IMR-90 (cell line): ENCODE data around the gene DEAF1. TPM values are rescaled to one million over a fixed set of nuclear protein-coding genes. Genes with fewer than 3 reads are reported as not detected.

Experiments
- ATAC-seq: fragments of 200-7000 bp; cut with Tn5 transposase; 2 replicates; pipeline ENCODE4 v1.9.1; 2020; ENCODE audit warnings: low read depth, mild to moderate bottlenecking, moderate library complexity
- BruUV-seq: library from RNA; stranded (reverse); fragments of 400-500 nt; replicated peaks from 2 replicates; lab custom pipeline; 2021; lab: Mats Ljungman, UMichigan
- CTCF ChIA-PET: fragments of 300-600 bp; formaldehyde crosslinking; extraction: SDS; loops from one replicate; lab custom pipeline; 2021; ENCODE audit warnings: antibody characterized with exemption; lab: Yijun Ruan, JAX
- POLR2A ChIA-PET: fragments of 300-600 bp; sonication (Branson Sonifier 250); formaldehyde crosslinking; loops from one replicate; lab custom pipeline; 2022; ENCODE audit warnings: antibody characterized with exemption; ENCODE audit not compliant: unreplicated experiment; lab: Charles Lee
- DNase-seq: peaks from one replicate; pipeline ENCODE4 v3.0.0; 2013
- H2AFZ ChIP-seq: replicated peaks from 2 replicates; pipeline ENCODE3; 2013; ENCODE audit warnings: low read length, mild to moderate bottlenecking; ENCODE audit not compliant: poor library complexity
- H2AK5ac ChIP-seq: 2 replicates; pipeline ENCODE4 v1.6.1; 2013; ENCODE audit warnings: low read depth, low read length, inconsistent platforms
- H2AK9ac ChIP-seq: replicated peaks from 2 replicates; pipeline ENCODE3; 2013; ENCODE audit warnings: mild to moderate bottlenecking, low read depth, low read length, moderate library complexity; ENCODE audit not compliant: poor library complexity
- H2BK120ac ChIP-seq: 2 replicates; pipeline ENCODE4 v1.6.1; 2013; ENCODE audit warnings: low read depth, low read length, inconsistent platforms
- H2BK15ac ChIP-seq: 3 replicates; pipeline ENCODE4 v1.6.1; 2013; ENCODE audit warnings: low read depth, low read length, inconsistent platforms
- H2BK20ac ChIP-seq: 2 replicates; pipeline ENCODE4 v1.6.1; 2013; ENCODE audit warnings: low read depth, mild to moderate bottlenecking, inconsistent platforms, low read length, moderate library complexity
- H2BK5ac ChIP-seq: 2 replicates; pipeline ENCODE4 v1.6.1; 2013; ENCODE audit warnings: mild to moderate bottlenecking, low read depth, low read length, inconsistent platforms; ENCODE audit not compliant: poor library complexity, severe bottlenecking
- H3K14ac ChIP-seq: replicated peaks from 2 replicates; pipeline ENCODE4 v1.6.1; 2013; ENCODE audit warnings: low read depth, low read length, inconsistent platforms
- H3K18ac ChIP-seq: 2 replicates; pipeline ENCODE4 v1.6.1; 2013; ENCODE audit warnings: low read depth, low read length, control low read depth
- H3K23ac ChIP-seq: 2 replicates; pipeline ENCODE4 v1.6.1; 2013; ENCODE audit warnings: low read depth, low read length, inconsistent platforms
- H3K27ac ChIP-seq: 2 replicates; pipeline ENCODE4 v1.5.1; 2013; ENCODE audit warnings: mild to moderate bottlenecking, control low read depth, low read length; ENCODE audit not compliant: insufficient read depth
- H3K27me3 ChIP-seq: 2 replicates; pipeline ENCODE4 v1.6.1; 2013; ENCODE audit warnings: low read length; ENCODE audit not compliant: control insufficient read depth, insufficient read depth
- H3K36me3 ChIP-seq: 2 replicates; pipeline ENCODE4 v1.6.1; 2013; ENCODE audit warnings: low read length, mixed read lengths; ENCODE audit not compliant: control insufficient read depth, insufficient read depth
- H3K4ac ChIP-seq: 2 replicates; pipeline ENCODE4 v1.6.1; 2013; ENCODE audit warnings: low read depth, low read length, inconsistent platforms
- H3K4me1 ChIP-seq: 2 replicates; pipeline ENCODE4 v1.6.1; 2013; ENCODE audit warnings: low read length, mixed read lengths; ENCODE audit not compliant: control insufficient read depth, insufficient read depth
- H3K4me2 ChIP-seq: 2 replicates; pipeline ENCODE4 v1.6.1; 2013; ENCODE audit warnings: low read depth, mild to moderate bottlenecking, control low read depth, low read length, moderate library complexity
- H3K4me3 ChIP-seq: 2 replicates; pipeline ENCODE4 v1.5.1; 2013; ENCODE audit warnings: low read depth, mild to moderate bottlenecking, control low read depth, low read length, moderate library complexity; ENCODE audit not compliant: insufficient read depth
- H3K56ac ChIP-seq: 2 replicates; pipeline ENCODE4 v1.6.1; 2013; ENCODE audit warnings: low read length, inconsistent platforms; ENCODE audit not compliant: insufficient read depth; ENCODE audit errors: extremely low read depth
- H3K79me1 ChIP-seq, 2 experiments: 2 replicates each; pipeline ENCODE4 v1.6.1; 2013; ENCODE audit warnings: low read length in 2 of 2, inconsistent platforms in 1 of 2, low read depth in 1 of 2
- H3K9ac ChIP-seq: 2 replicates; pipeline ENCODE4 v1.6.1; 2013; ENCODE audit warnings: low read depth, low read length, control low read depth
- H3K9me1 ChIP-seq: 2 replicates; pipeline ENCODE4 v1.6.1; 2013; ENCODE audit warnings: low read length, inconsistent platforms; ENCODE audit not compliant: insufficient read depth
- H3K9me3 ChIP-seq: 2 replicates; pipeline ENCODE4 v1.6.1; 2013; ENCODE audit warnings: low read length; ENCODE audit not compliant: control insufficient read depth, insufficient read depth
- H4K20me1 ChIP-seq: 2 replicates; pipeline ENCODE4 v1.6.1; 2013; ENCODE audit warnings: low read length, inconsistent platforms; ENCODE audit not compliant: insufficient read depth
- H4K5ac ChIP-seq: 2 replicates; pipeline ENCODE4 v1.6.1; 2013; ENCODE audit warnings: mild to moderate bottlenecking, low read depth, low read length, control low read depth
- H4K8ac ChIP-seq, 2 experiments: 2 replicates each; pipeline ENCODE4 v1.6.1; 2013; ENCODE audit warnings: low read depth in 2 of 2, low read length in 2 of 2, control low read depth in 1 of 2, inconsistent platforms in 1 of 2
- H4K91ac ChIP-seq: 2 replicates; pipeline ENCODE4 v1.6.1; 2013; ENCODE audit warnings: low read depth, low read length, inconsistent platforms; ENCODE audit not compliant: insufficient read depth
- BHLHE40 ChIP-seq: fragments of 150-350 bp; IDR thresholded peaks from 2 replicates; pipeline ENCODE4 v1.6.1; 2016; ENCODE audit warnings: mild to moderate bottlenecking, low read depth, low read length
- CHD1 ChIP-seq: IDR thresholded peaks from 2 replicates; pipeline ENCODE4 v1.6.1; 2012; ENCODE audit warnings: low read depth, low read length, improper control_type of control experiment
- RFX5 ChIP-seq: IDR thresholded peaks from 2 replicates; pipeline ENCODE4 v1.8.0; 2012; ENCODE audit warnings: low read depth, mild to moderate bottlenecking, low read length, moderate library complexity
- WGBS, 2 experiments: methylation state at CpG; one replicate each; pipeline versions ENCODE4 v1.1.5 to v1.1.7; 2013; ENCODE audit warnings: missing lambda C conversion rate in 2 of 2; ENCODE audit not compliant: insufficient read length in 1 of 2; ENCODE audit errors: extremely low coverage in 2 of 2; 5-methylcytosine and 5-hydroxymethylcytosine counted together
- dilution Hi-C: fragments of 300-500 bp; cut with HindIII; formaldehyde crosslinking; loops from one replicate; pipeline ENCODE4 v1.14.3; 2018; ENCODE audit warnings: low sequenced_read_pairs; ENCODE audit not compliant: unreplicated experiment
- in situ Hi-C: fragments of 300-500 bp; cut with MboI; formaldehyde crosslinking; loops from 3 replicates; pipeline ENCODE4 v1.14.3; 2019; ENCODE audit warnings: low sequenced_read_pairs, inconsistent platforms, mixed read lengths
- intact Hi-C: fragments of 100-400 bp; cut with micrococcal nuclease; formaldehyde crosslinking; loops from 2 replicates; pipeline ENCODE4 v1.10.0; 2022
- polyA plus RNA-seq, 3 experiments: library from polyadenylated mRNA; depleted of rRNA; stranded (reverse); fragments of >200 nt; gene quantifications; 2 replicates each; pipeline ENCODE4 v1.2.3, GENCODE V29; 2012; ENCODE audit warnings: low replicate concordance in 1 of 3
- total RNA-seq: library from RNA; depleted of rRNA; stranded (reverse); fragments of >200 nt; gene quantifications from 2 replicates; pipeline ENCODE4 v1.2.3, GENCODE V29; 2012
- TF ChIP-seq, protein P1 (sequence below): fragments of 150-350 bp; IDR thresholded peaks from 2 replicates; pipeline ENCODE4 v1.6.1; 2016; ENCODE audit warnings: low read depth, mild to moderate bottlenecking, low read length, moderate library complexity, borderline replicate concordance

DEAF1 gene
- total and polyA plus RNA-seq, 2 of the 4 experiments (the other 2 are of a cell fraction): 22.9 to 31.6 TPM

DNA sequence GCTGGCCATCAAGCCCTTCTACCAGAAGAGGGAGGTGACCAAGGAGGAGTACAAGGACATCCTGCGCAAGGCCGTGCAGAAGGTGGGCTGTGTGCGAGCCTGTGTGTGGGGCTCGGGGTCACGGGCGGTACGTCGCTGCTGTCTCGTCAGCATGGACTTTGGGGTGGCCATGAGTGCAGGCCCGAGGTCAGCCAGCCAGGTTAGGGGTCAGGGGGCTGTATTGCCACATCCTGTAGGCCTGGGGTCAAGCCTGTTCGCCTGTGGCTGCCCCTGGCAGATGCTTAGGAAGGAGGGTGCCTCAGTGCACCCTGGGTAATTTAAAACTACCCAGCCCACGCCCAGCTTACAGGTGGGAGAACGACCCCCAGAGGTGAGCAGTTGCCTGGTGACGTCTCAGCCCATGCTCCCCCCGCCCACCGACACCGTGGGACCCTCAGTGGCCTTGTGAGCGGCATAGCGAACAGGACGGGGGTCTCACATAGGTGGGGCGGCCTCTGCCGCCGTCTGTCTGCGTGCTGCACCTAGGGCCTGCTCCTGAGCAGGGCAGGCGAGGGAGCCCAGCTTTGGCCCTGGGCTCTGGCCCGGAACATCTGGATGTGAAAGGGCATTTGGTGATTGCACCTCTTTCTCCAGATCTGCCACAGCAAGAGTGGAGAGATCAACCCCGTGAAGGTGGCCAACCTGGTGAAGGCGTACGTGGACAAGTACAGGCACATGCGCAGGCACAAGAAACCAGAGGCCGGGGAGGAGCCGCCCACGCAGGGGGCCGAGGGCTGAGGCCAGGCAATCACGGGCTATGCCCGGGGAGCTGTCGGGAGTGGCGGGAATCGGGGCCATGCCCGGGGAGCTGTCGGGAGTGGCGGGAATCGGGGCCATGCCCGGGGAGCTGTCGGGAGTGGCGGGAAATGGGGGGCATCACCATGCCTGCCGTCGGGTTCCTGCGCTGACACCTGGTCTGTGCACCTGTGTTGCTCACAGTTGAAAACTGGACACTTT, 83.7 kb downstream of the DEAF1 start:
- Histone ChIP-seq H3K27ac (no peak overlapping the region), H3K4me3 (no peak overlapping the region), H2BK5ac (no peak overlapping the region), H3K79me1 (peaks cover 0 to 23% of the 10 kb centered on the region in 2 experiments; a peak in 3 of 4 replicates), H3K14ac (no peak overlapping the region), H4K20me1 (peaks cover 39% of the 10 kb centered on the region), H3K23ac (no peak overlapping the region), H4K91ac (no peak overlapping the region), H3K4me1 (peaks cover 4% of the 10 kb centered on the region; the same call in 1 of the 2 replicates), H2AFZ (no peak overlapping the region), H2AK5ac (no peak overlapping the region), H3K9me1 (no peaks in the 10 kb centered on the region), H2BK120ac (no peak overlapping the region), H2AK9ac (peak overlapping the region; percentile 50), H3K36me3 (peaks cover 70% of the 10 kb centered on the region), H3K4ac (no peak overlapping the region), H4K8ac (no peak overlapping the region), H4K5ac (no peak overlapping the region), H3K9ac (no peak overlapping the region), H3K4me2 (no peak overlapping the region), H3K18ac (no peak overlapping the region), H2BK20ac (no peak overlapping the region), H3K27me3 (no peaks in the 10 kb centered on the region), H3K56ac (no peak overlapping the region), H2BK15ac (no peak overlapping the region), H3K9me3 (no peaks in the 10 kb centered on the region)
- ChIA-PET CTCF (no interaction called here), POLR2A (no interaction called here)
- DNase-seq: no peak
- TF ChIP-seq RFX5: no peak
- no peak for TF ChIP-seq CHD1
- no peak for TF ChIP-seq BHLHE40
- TF ChIP-seq, protein P1, sequence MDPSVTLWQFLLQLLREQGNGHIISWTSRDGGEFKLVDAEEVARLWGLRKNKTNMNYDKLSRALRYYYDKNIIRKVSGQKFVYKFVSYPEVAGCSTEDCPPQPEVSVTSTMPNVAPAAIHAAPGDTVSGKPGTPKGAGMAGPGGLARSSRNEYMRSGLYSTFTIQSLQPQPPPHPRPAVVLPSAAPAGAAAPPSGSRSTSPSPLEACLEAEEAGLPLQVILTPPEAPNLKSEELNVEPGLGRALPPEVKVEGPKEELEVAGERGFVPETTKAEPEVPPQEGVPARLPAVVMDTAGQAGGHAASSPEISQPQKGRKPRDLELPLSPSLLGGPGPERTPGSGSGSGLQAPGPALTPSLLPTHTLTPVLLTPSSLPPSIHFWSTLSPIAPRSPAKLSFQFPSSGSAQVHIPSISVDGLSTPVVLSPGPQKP: no peak
- dilution Hi-C loops: no loop called here
- ATAC-seq: no peak
- WGBS, 2 experiments: 89% methylated on average over 14 of the region's 49 CpGs; no CpG with 5 or more reads in 1 of the 2 experiments
- intact Hi-C loops: no loop called here
- in situ Hi-C loops: no loop called here
- BruUV-seq: no TSS peak
